OCI-LY1 (cell line): Measurements from ENCODE around the gene HYAL2.

Source experiments
- EZH2 ChIP-seq: fragments of 200-600 bp; sonication (generic), shearing (Covaris generic); IDR thresholded peaks from 2 replicates; pipeline ENCODE4 v1.8.0; 2017; ENCODE audit warnings: borderline replicate concordance, mixed run types, mild to moderate bottlenecking, antibody characterized with exemption, low read length, moderate library complexity, mixed read lengths
- TF ChIP-seq, protein P1 (sequence below): fragments of 200-600 bp; sonication (generic), shearing (Covaris generic); IDR thresholded peaks from 2 replicates; pipeline ENCODE4 v1.5.1; 2017; ENCODE audit warnings: mild to moderate bottlenecking, antibody characterized with exemption, low read length, moderate library complexity, mixed read lengths

DNA sequence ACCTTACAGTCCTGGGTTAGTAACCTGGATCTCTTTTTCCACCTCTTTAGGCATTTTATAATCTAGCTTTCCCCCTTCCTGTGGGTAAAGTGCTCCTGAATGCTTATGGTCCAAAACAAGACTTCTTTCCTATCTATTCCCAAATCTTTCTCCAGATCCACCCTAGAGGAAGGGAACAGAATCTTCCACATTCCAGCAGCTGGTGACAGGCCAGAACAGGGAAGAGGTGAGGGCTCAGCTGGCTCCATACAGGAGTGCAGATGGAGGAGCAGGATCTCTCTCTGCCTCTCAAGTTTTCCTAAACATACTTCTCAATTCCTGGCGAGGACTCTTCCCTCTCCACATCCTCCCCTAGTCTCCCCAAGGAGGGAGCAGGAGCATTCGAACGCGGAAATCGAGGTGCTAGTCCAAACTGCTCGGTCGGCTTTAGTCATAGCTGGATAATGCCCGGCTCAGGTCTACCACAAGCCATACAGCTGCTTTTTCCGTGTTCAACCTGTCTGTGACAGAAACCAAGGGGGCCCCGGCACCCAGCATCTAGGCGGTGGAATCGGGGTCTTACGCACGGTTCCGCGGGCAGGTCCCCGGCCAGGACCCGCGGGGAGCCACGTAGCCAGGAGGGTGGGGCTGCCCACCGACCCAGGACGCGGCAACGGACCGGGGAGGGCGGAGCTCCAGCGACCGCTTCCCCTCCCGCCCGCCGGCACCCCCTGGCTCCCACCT is 14.1 kb upstream of the HYAL2 start:
- TF ChIP-seq, protein P1, sequence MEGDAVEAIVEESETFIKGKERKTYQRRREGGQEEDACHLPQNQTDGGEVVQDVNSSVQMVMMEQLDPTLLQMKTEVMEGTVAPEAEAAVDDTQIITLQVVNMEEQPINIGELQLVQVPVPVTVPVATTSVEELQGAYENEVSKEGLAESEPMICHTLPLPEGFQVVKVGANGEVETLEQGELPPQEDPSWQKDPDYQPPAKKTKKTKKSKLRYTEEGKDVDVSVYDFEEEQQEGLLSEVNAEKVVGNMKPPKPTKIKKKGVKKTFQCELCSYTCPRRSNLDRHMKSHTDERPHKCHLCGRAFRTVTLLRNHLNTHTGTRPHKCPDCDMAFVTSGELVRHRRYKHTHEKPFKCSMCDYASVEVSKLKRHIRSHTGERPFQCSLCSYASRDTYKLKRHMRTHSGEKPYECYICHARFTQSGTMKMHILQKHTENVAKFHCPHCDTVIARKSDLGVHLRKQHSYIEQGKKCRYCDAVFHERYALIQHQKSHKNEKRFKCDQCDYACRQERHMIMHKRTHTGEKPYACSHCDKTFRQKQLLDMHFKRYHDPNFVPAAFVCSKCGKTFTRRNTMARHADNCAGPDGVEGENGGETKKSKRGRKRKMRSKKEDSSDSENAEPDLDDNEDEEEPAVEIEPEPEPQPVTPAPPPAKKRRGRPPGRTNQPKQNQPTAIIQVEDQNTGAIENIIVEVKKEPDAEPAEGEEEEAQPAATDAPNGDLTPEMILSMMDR, result no peak
- no peak for TF ChIP-seq EZH2
